Colon (tissue), 2 donors: ENCODE results near the gene C9orf57.
"Not testable (repeated sequence)": the region's sequence is repeated elsewhere in the genome, so short reads cannot be mapped to it uniquely, and the experiment has no call there.

ENCODE experiments used
- FAIRE-seq: peaks from 2 replicates; lab custom pipeline; 2012; peaks lifted over from hg19 to GRCh38; lab: Jason Lieb, UNC
- donor health status: control.
- donor health status: control.

The C9orf57 gene

GRCh38 chr9:72060513-72060912 lies at the start of gene C9orf57:
TSS of gene C9orf57 (minus strand) at chr9:72060613. CDS start at chr9:72059331, 1,282 bp downstream.
- no peak for FAIRE-seq

- no peak for FAIRE-seq
Observed at GRCh38 chr9:72102520-72102919, 42.1 kb upstream of the C9orf57 start.

GRCh38 chr9:72095520-72095919 lies 35.1 kb upstream of the C9orf57 start:
- FAIRE-seq = peak; percentile 31

GRCh38 chr9:72092820-72093219 lies 32.4 kb upstream of the C9orf57 start:
- FAIRE-seq = no peak

GRCh38 chr9:72089451-72090130 lies 29.2 kb upstream of the C9orf57 start:
- no peak for FAIRE-seq

GRCh38 chr9:72082536-72082935 lies 22.1 kb upstream of the C9orf57 start:
- FAIRE-seq = no peak

- not testable (repeated sequence) for FAIRE-seq
Observed at GRCh38 chr9:72074666-72075065, 14.3 kb upstream of the C9orf57 start.

- no peak for FAIRE-seq
Observed at GRCh38 chr9:72065076-72065475, 4.7 kb upstream of the C9orf57 start.

GRCh38 chr9:72052122-72052521 lies 8.3 kb downstream of the C9orf57 start:
- FAIRE-seq = no peak

GRCh38 chr9:72048850-72049249 lies 11.6 kb downstream of the C9orf57 start:
- FAIRE-seq = no peak

GRCh38 chr9:72046630-72047456 lies 13.6 kb downstream of the C9orf57 start:
- no peak for FAIRE-seq

- FAIRE-seq = no peak
Observed at GRCh38 chr9:72044095-72044494, 16.3 kb downstream of the C9orf57 start.

- no peak for FAIRE-seq
Observed at GRCh38 chr9:72043576-72043975, 16.8 kb downstream of the C9orf57 start.

- no peak for FAIRE-seq
Observed at GRCh38 chr9:72042928-72043327, 17.5 kb downstream of the C9orf57 start.

GRCh38 chr9:72041775-72042194 lies 18.6 kb downstream of the C9orf57 start:
- no peak for FAIRE-seq

- no peak for FAIRE-seq
Observed at GRCh38 chr9:72041369-72041768, 19.0 kb downstream of the C9orf57 start.

GRCh38 chr9:72039532-72039931 lies 20.9 kb downstream of the C9orf57 start:
- no peak for FAIRE-seq

- no peak for FAIRE-seq
Observed at GRCh38 chr9:72038890-72039410, 21.5 kb downstream of the C9orf57 start.

- no peak for FAIRE-seq
Observed at GRCh38 chr9:72038408-72038807, 22.0 kb downstream of the C9orf57 start.

- no peak for FAIRE-seq
Observed at GRCh38 chr9:72037571-72037970, 22.8 kb downstream of the C9orf57 start.

GRCh38 chr9:72030767-72031166 lies 29.6 kb downstream of the C9orf57 start:
- no peak for FAIRE-seq

GRCh38 chr9:72029986-72030385 lies 30.4 kb downstream of the C9orf57 start:
- FAIRE-seq = no peak

- FAIRE-seq = no peak
Observed at GRCh38 chr9:72025906-72026305, 34.5 kb downstream of the C9orf57 start.
